NB4 (cell line): ENCODE results near the gene SEMA6D.

Source experiments
- CTCF ChIP-seq: IDR thresholded peaks from one replicate; pipeline ENCODE4 v1.5.1; 2012; ENCODE audit warnings: low read depth, low read length
- POLR2A ChIP-seq: IDR thresholded peaks from 2 replicates; pipeline ENCODE4 v1.6.1; 2011; ENCODE audit warnings: mild to moderate bottlenecking; ENCODE audit not compliant: insufficient read length; ENCODE audit errors: extremely low read depth

GRCh38 chr15:47766406-47766805 is 49.1 kb downstream of the SEMA6D start:
- TF ChIP-seq POLR2A (no peak), CTCF (no peak)
